Erythroblast (primary cell): ENCODE results near the gene CREBL2.

Experiments
- GATA1 ChIP-seq: IDR thresholded peaks from 2 replicates; pipeline ENCODE4 v1.6.1; 2011; ENCODE audit warnings: low read depth, mild to moderate bottlenecking, control low read depth, low read length, moderate library complexity
- POLR2A ChIP-seq: IDR thresholded peaks from 2 replicates; pipeline ENCODE4 v1.6.1; 2011; ENCODE audit warnings: mild to moderate bottlenecking, low read length

- TF ChIP-seq POLR2A (no peak), GATA1 (no peak)
Measured at GRCh38 chr12:12598864-12599263, 12.8 kb upstream of the CREBL2 start.
